Amygdala (tissue), 56 donors: ENCODE measurements around the gene PAK6.

ENCODE experiments used
- DNase-seq, 56 donors: peaks; one replicate each; lab custom pipeline; 2025; lab: John Stamatoyannopoulos, UW

PAK6 gene

GRCh38 chr15:40287968-40288367 is 49.1 kb downstream of the PAK6 start:
- DNase-seq = no peak

- DNase-seq = no peak
Observed at GRCh38 chr15:40289140-40289775, 50.4 kb downstream of the PAK6 start.

GRCh38 chr15:40290545-40290917 is 51.7 kb downstream of the PAK6 start:
- peak in 1 of 56 donors; percentile 20 for DNase-seq

- peak in 6 of 56 donors; percentile 21 to 58 (median 28) for DNase-seq
Observed at GRCh38 chr15:40290918-40291574, 52.2 kb downstream of the PAK6 start.

- DNase-seq = no peak
Observed at GRCh38 chr15:40292246-40292645, 53.4 kb downstream of the PAK6 start.

GRCh38 chr15:40293006-40293405 is 54.1 kb downstream of the PAK6 start:
- DNase-seq = no peak

GRCh38 chr15:40293905-40294895 is 55.3 kb downstream of the PAK6 start:
- peak in 25 of 56 donors; percentile 15 to 71 (median 37) for DNase-seq

GRCh38 chr15:40295297-40295696 is 56.4 kb downstream of the PAK6 start:
- no peak for DNase-seq

- DNase-seq = no peak
Observed at GRCh38 chr15:40295877-40296560, 57.2 kb downstream of the PAK6 start.

GRCh38 chr15:40296561-40297230 is 57.8 kb downstream of the PAK6 start:
- no peak for DNase-seq

- DNase-seq = no peak
Observed at GRCh38 chr15:40297356-40297755, 58.5 kb downstream of the PAK6 start.

- DNase-seq = no peak
Observed at GRCh38 chr15:40298216-40298935, 59.5 kb downstream of the PAK6 start.

GRCh38 chr15:40300367-40300766 is 61.5 kb downstream of the PAK6 start:
- DNase-seq = no peak

- DNase-seq = no peak
Observed at GRCh38 chr15:40300771-40301170, 61.9 kb downstream of the PAK6 start.

GRCh38 chr15:40301467-40302179 is 62.8 kb downstream of the PAK6 start:
- no peak for DNase-seq

GRCh38 chr15:40302288-40302886 is 63.5 kb downstream of the PAK6 start:
- DNase-seq = no peak

GRCh38 chr15:40302981-40303380 is 64.1 kb downstream of the PAK6 start:
- no peak for DNase-seq

GRCh38 chr15:40303576-40303975 is 64.7 kb downstream of the PAK6 start:
- DNase-seq = no peak
